Spleen (tissue), 7 donors: ENCODE data around the gene PACRG.

Source experiments
- POLR2A ChIP-seq, 3 donors: fragments of 450-650 bp; IDR thresholded peaks; one replicate each; pipeline ENCODE4 v1.5.1; 2017; ENCODE audit warnings: antibody characterized with exemption in 3 of 3, mild to moderate bottlenecking in 1 of 3
- TF ChIP-seq, protein P1 (sequence below), 11 experiments: fragments of 200-600 bp in 7 of 11; fragments of 450-650 bp in 4 of 11; sonication (generic) in 4 of 11; IDR thresholded peaks in 8 of 11; conservative IDR thresholded peaks in 3 of 11; 1 replicate in 7 of 11; 2 replicates in 4 of 11; pipeline versions ENCODE4 v1.4.0 to v1.8.0; 2016 to 2021; ENCODE audit warnings: antibody characterized with exemption in 11 of 11, inconsistent platforms in 4 of 11, mild to moderate bottlenecking in 1 of 11
- donor health status: DM: no; HTN: no; CAD: no; lungs with moderate emphysema.
- donor health status: DM: no; HTN: no; CAD: no.
- donor health status: DM: no; HTN: no; CAD: no.

DNA sequence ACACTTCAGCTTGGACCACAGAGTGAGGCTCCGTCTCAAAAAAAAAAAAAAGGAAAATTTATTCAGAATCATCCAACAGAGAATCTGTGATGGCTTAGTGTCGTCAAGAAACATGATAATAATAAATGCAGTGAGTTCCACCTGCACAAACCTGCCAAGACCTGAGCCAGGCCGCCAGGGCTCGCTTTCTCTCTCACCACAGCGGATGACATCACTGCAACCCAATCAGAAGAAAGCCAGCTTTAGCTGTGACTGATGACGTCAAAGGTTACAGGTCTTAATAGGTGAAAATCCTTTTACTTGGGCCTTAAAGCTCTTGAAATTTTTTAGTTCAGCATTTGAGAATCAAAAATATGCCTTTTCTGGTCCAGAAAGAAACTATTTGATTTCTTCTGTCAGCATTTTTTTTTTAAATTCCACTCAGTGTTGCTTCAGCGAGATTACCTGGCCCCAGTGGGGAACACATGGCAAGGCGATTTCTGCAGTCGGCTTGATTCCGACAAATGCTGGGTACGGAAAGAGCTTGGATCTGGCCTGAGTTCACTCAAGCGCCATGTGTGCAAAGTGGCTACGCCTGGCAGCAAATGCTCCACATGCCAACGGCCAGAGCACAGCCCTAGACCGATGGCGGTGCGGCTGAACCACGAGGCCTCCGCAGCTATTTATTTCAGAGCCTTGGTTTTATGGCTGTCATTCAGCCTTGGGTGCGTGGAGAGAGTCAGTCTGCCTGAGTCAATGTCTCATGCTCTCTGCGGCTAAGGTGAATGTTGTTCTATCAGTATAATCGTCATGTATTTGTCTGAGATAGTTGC, 581.1 kb downstream of the PACRG start:
- TF ChIP-seq, protein P1, sequence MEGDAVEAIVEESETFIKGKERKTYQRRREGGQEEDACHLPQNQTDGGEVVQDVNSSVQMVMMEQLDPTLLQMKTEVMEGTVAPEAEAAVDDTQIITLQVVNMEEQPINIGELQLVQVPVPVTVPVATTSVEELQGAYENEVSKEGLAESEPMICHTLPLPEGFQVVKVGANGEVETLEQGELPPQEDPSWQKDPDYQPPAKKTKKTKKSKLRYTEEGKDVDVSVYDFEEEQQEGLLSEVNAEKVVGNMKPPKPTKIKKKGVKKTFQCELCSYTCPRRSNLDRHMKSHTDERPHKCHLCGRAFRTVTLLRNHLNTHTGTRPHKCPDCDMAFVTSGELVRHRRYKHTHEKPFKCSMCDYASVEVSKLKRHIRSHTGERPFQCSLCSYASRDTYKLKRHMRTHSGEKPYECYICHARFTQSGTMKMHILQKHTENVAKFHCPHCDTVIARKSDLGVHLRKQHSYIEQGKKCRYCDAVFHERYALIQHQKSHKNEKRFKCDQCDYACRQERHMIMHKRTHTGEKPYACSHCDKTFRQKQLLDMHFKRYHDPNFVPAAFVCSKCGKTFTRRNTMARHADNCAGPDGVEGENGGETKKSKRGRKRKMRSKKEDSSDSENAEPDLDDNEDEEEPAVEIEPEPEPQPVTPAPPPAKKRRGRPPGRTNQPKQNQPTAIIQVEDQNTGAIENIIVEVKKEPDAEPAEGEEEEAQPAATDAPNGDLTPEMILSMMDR (IDR thresholded peaks at IDR 0.05 in 8 of 11, conservative IDR thresholded peaks at IDR 0.05 in 3 of 11), result no peak
- no peak for TF ChIP-seq POLR2A (IDR thresholded peaks at IDR 0.05)
